H9 (cell line): ENCODE results near the gene MGRN1. TPM values are rescaled to one million over a fixed set of nuclear protein-coding genes. Genes with fewer than 3 reads are reported as not detected.

ENCODE experiments used
- DNase-seq: peaks from one replicate; pipeline ENCODE4 v3.0.0-alpha.2; 2017
- H2AFZ ChIP-seq: one replicate; pipeline ENCODE4 v1.6.1; 2013; ENCODE audit warnings: mild to moderate bottlenecking, low read length, control low read depth, moderate library complexity
- H2AK5ac ChIP-seq: 2 replicates; pipeline ENCODE4 v1.6.1; 2013; ENCODE audit warnings: low read length, control low read depth, mixed read lengths; ENCODE audit not compliant: insufficient read length
- H2BK120ac ChIP-seq: one replicate; pipeline ENCODE4 v1.6.1; 2013; ENCODE audit warnings: low read depth, mild to moderate bottlenecking, low read length, control low read depth, inconsistent platforms; ENCODE audit not compliant: poor library complexity, severe bottlenecking
- H2BK12ac ChIP-seq: 2 replicates; pipeline ENCODE4 v1.6.1; 2013; ENCODE audit warnings: low read length, control low read depth, mixed read lengths, low read depth; ENCODE audit not compliant: insufficient read length
- H2BK15ac ChIP-seq: 2 replicates; pipeline ENCODE4 v1.6.1; 2013; ENCODE audit warnings: low read depth, low read length, control low read depth
- H2BK20ac ChIP-seq: one replicate; pipeline ENCODE4 v1.6.1; 2013; ENCODE audit warnings: low read depth, mild to moderate bottlenecking, low read length, control low read depth, inconsistent platforms; ENCODE audit not compliant: poor library complexity, severe bottlenecking
- H2BK5ac ChIP-seq: 2 replicates; pipeline ENCODE4 v1.6.1; 2013; ENCODE audit warnings: low read length, control low read depth, mixed read lengths; ENCODE audit not compliant: insufficient read length
- H3K14ac ChIP-seq: 2 replicates; pipeline ENCODE4 v1.6.1; 2013; ENCODE audit warnings: low read length, control low read depth; ENCODE audit not compliant: insufficient read depth
- H3K18ac ChIP-seq: 2 replicates; pipeline ENCODE4 v1.6.1; 2013; ENCODE audit warnings: low read depth, mild to moderate bottlenecking, mixed read lengths, low read length, control low read depth; ENCODE audit not compliant: insufficient read length
- H3K23ac ChIP-seq: 2 replicates; pipeline ENCODE4 v1.6.1; 2013; ENCODE audit warnings: low read length, control low read depth, mixed read lengths, low read depth; ENCODE audit not compliant: insufficient read length
- H3K23me2 ChIP-seq: 2 replicates; pipeline ENCODE4 v1.6.1; 2013; ENCODE audit warnings: low read depth, mild to moderate bottlenecking, mixed read lengths, low read length, control low read depth; ENCODE audit not compliant: insufficient read length, poor library complexity, severe bottlenecking
- H3K27ac ChIP-seq: 2 replicates; pipeline ENCODE4 v1.5.1; 2013; ENCODE audit warnings: low read length, control low read depth, mixed read lengths, low read depth; ENCODE audit not compliant: insufficient read length
- H3K27me3 ChIP-seq: 2 replicates; pipeline ENCODE4 v1.6.1; 2013; ENCODE audit warnings: low read length, control low read depth, inconsistent platforms; ENCODE audit not compliant: insufficient read depth
- H3K4ac ChIP-seq: 2 replicates; pipeline ENCODE4 v1.6.1; 2013; ENCODE audit warnings: low read depth, mild to moderate bottlenecking, control low read depth, inconsistent platforms, low read length, moderate library complexity
- H3K4me1 ChIP-seq: 2 replicates; pipeline ENCODE4 v1.6.1; 2013; ENCODE audit warnings: low read length, control low read depth, inconsistent platforms; ENCODE audit not compliant: insufficient read depth
- H3K4me2 ChIP-seq: 2 replicates; pipeline ENCODE4 v1.6.1; 2013; ENCODE audit warnings: low read length, control low read depth, mixed read lengths; ENCODE audit not compliant: insufficient read length, insufficient read depth
- H3K56ac ChIP-seq: 2 replicates; pipeline ENCODE4 v1.6.1; 2013; ENCODE audit warnings: low read depth, mild to moderate bottlenecking, mixed read lengths, low read length, control low read depth; ENCODE audit not compliant: insufficient read length
- H3K79me1 ChIP-seq: 2 replicates; pipeline ENCODE4 v1.6.1; 2013; ENCODE audit warnings: low read depth, mild to moderate bottlenecking, moderate library complexity, low read length, control low read depth, inconsistent platforms; ENCODE audit not compliant: insufficient read depth, poor library complexity, severe bottlenecking
- H3K79me2 ChIP-seq: 2 replicates; pipeline ENCODE4 v1.6.1; 2013; ENCODE audit warnings: low read length, control low read depth, inconsistent platforms; ENCODE audit not compliant: insufficient read depth
- H3K9ac ChIP-seq: 2 replicates; pipeline ENCODE4 v1.6.1; 2013; ENCODE audit warnings: low read length, control low read depth, mixed read lengths; ENCODE audit not compliant: insufficient read length; ENCODE audit errors: extremely low read depth
- H3K9me3 ChIP-seq: one replicate; pipeline ENCODE4 v1.6.1; 2013; ENCODE audit warnings: low read depth, low read length, inconsistent platforms; ENCODE audit not compliant: control insufficient read depth
- H3T11ph ChIP-seq: one replicate; pipeline ENCODE4 v1.6.1; 2013; ENCODE audit warnings: mild to moderate bottlenecking, low read length, control low read depth, inconsistent platforms
- H4K20me1 ChIP-seq: one replicate; pipeline ENCODE4 v1.6.1; 2013; ENCODE audit not compliant: control insufficient read depth, insufficient read length, insufficient read depth
- H4K5ac ChIP-seq: 2 replicates; pipeline ENCODE4 v1.6.1; 2013; ENCODE audit warnings: low read depth, mild to moderate bottlenecking, mixed read lengths, low read length, control low read depth; ENCODE audit not compliant: insufficient read length
- H4K8ac ChIP-seq: replicated peaks from 2 replicates; pipeline ENCODE4 v1.6.1; 2013; ENCODE audit warnings: low read length, control low read depth, mixed read lengths, low read depth; ENCODE audit not compliant: insufficient read length
- H4K91ac ChIP-seq: 2 replicates; pipeline ENCODE4 v1.6.1; 2013; ENCODE audit warnings: low read depth, mild to moderate bottlenecking, moderate library complexity, mixed read lengths, low read length, control low read depth; ENCODE audit not compliant: insufficient read length
- H3K27ac Mint-ChIP-seq, 3 experiments: 2 replicates in 2 of 3; 3 replicates in 1 of 3; pipeline ENCODE4 v1.8.0; 2020 to 2021; ENCODE audit warnings: mixed read lengths in 3 of 3, mild to moderate bottlenecking in 1 of 3, moderate library complexity in 1 of 3
- H3K27me3 Mint-ChIP-seq: 2 replicates; pipeline ENCODE4 v1.8.0; 2021; ENCODE audit warnings: low read depth, mild to moderate bottlenecking, moderate library complexity, mixed read lengths
- H3K36me3 Mint-ChIP-seq, 3 experiments: 2 replicates in 2 of 3; 3 replicates in 1 of 3; pipeline ENCODE4 v1.8.0; 2020 to 2021; ENCODE audit warnings: low read depth in 3 of 3, mixed read lengths in 3 of 3; ENCODE audit not compliant: insufficient read depth in 1 of 3
- H3K4me1 Mint-ChIP-seq, 2 experiments: 2 replicates each; pipeline ENCODE4 v1.8.0; 2020; ENCODE audit warnings: mixed read lengths in 2 of 2
- H3K4me3 Mint-ChIP-seq, 2 experiments: 2 replicates in 1 of 2; 3 replicates in 1 of 2; pipeline ENCODE4 v1.8.0; 2020 to 2021; ENCODE audit warnings: mild to moderate bottlenecking in 2 of 2, mixed read lengths in 2 of 2, moderate library complexity in 1 of 2
- H3K9me3 Mint-ChIP-seq, 2 experiments: 2 replicates in 1 of 2; 3 replicates in 1 of 2; pipeline ENCODE4 v1.8.0; 2020; ENCODE audit warnings: mild to moderate bottlenecking in 2 of 2, mixed read lengths in 2 of 2, moderate library complexity in 1 of 2
- WGBS: extraction: QIAGEN DNeasy Blood & Tissue Kit; methylation state at CpG from one replicate; pipeline ENCODE4 v1.1.7; 2013; ENCODE audit warnings: missing lambda C conversion rate, low lambda C conversion rate, mixed read lengths; ENCODE audit not compliant: insufficient read length; ENCODE audit errors: extremely low coverage; 5-methylcytosine and 5-hydroxymethylcytosine counted together
- total RNA-seq: library from RNA; stranded (reverse); gene quantifications from 2 replicates; pipeline ENCODE4 v1.2.1, GENCODE V29; 2021
- TF ChIP-seq, protein P1 (sequence below): fragments of 200-600 bp; sonication (generic); conservative IDR thresholded peaks from 3 replicates; pipeline ENCODE4 v1.8.0; 2021; ENCODE audit warnings: antibody characterized with exemption, mild to moderate bottlenecking

Gene MGRN1
- total RNA-seq, 1 experiment from 2014 or later, result 91.6 TPM

DNA sequence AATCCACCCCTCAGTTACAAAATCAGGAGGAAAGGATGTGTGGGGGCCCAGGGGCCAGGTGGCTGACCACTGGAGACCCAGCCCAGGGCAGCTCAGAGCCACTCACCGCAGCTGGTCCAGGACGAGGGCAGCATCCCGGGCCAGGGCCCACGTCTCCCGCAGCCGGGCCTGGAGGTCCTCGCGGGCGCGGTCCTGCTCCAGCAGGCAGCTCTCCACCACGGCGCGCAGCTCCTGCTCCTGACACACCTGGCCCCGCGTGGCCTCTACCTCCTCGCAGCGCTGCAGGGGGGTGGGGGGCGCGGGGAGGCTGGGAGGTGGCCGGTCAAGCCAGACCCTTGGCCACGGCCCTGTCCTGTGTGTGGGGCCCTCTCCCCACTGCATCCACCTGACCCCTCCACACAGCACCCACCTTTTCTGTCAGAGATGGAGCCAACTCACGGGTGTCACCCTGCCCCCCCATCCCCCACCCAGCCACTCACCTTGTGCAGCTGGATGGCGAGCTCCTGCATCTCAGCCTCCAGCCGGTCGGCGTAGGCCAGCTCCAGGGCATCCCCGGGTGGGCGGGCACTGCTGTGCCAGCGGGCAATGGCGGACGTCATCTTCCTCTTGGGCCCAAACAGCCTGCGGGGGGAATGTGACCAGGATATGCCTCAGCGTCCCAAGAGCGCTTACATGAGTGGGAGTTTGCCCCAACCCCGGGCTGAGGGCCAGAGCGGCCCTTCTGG, 73.9 kb downstream of the MGRN1 start:
- no peak overlapping the region for H3K18ac ChIP-seq
- no peaks in the 10 kb centered on the region for H3K23me2 ChIP-seq
- no peak overlapping the region for H3K4me3 Mint-ChIP-seq
- no peaks in the 10 kb centered on the region for H3K27me3 ChIP-seq
- WGBS, result no CpG with 5 or more reads among the region's 36 CpGs
- H3K27me3 Mint-ChIP-seq, result no peaks in the 10 kb centered on the region; the same call in 1 of the 2 replicates
- no peak overlapping the region for H3K56ac ChIP-seq
- no peak overlapping the region for H3K27ac ChIP-seq
- H3K4me1 ChIP-seq, result no peaks in the 10 kb centered on the region
- no peaks in the 10 kb centered on the region for H3K79me1 ChIP-seq
- peaks cover 14 to 65% (median 48%) of the 10 kb centered on the region in 3 experiments; a peak in 6 of 7 replicates for H3K36me3 Mint-ChIP-seq
- no peak overlapping the region for H2BK15ac ChIP-seq
- H2AK5ac ChIP-seq, result no peak overlapping the region
- no peak overlapping the region for H4K8ac ChIP-seq
- H3K4ac ChIP-seq, result no peak overlapping the region
- H2BK12ac ChIP-seq, result no peak overlapping the region
- H4K91ac ChIP-seq, result no peak overlapping the region
- DNase-seq, result no peak
- no peak overlapping the region for H3K14ac ChIP-seq
- H3K79me2 ChIP-seq, result no peaks in the 10 kb centered on the region
- H2BK5ac ChIP-seq, result no peak overlapping the region
- H3K9me3 ChIP-seq, result no peaks in the 10 kb centered on the region
- no peak overlapping the region for H3K27ac Mint-ChIP-seq
- no peak overlapping the region for H4K5ac ChIP-seq
- H3K9ac ChIP-seq, result no peak overlapping the region
- H3K23ac ChIP-seq, result no peak overlapping the region
- H2BK20ac ChIP-seq, result no peak overlapping the region
- H4K20me1 ChIP-seq, result no peaks in the 10 kb centered on the region
- H2BK120ac ChIP-seq, result no peak overlapping the region
- H3K9me3 Mint-ChIP-seq, result no peaks in the 10 kb centered on the region
- no peak overlapping the region for H3T11ph ChIP-seq
- no peak overlapping the region for H2AFZ ChIP-seq
- TF ChIP-seq, protein P1, sequence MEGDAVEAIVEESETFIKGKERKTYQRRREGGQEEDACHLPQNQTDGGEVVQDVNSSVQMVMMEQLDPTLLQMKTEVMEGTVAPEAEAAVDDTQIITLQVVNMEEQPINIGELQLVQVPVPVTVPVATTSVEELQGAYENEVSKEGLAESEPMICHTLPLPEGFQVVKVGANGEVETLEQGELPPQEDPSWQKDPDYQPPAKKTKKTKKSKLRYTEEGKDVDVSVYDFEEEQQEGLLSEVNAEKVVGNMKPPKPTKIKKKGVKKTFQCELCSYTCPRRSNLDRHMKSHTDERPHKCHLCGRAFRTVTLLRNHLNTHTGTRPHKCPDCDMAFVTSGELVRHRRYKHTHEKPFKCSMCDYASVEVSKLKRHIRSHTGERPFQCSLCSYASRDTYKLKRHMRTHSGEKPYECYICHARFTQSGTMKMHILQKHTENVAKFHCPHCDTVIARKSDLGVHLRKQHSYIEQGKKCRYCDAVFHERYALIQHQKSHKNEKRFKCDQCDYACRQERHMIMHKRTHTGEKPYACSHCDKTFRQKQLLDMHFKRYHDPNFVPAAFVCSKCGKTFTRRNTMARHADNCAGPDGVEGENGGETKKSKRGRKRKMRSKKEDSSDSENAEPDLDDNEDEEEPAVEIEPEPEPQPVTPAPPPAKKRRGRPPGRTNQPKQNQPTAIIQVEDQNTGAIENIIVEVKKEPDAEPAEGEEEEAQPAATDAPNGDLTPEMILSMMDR, result no peak
- H3K4me1 Mint-ChIP-seq, result no peaks in the 10 kb centered on the region
- H3K4me2 ChIP-seq, result no peak overlapping the region
